Fibroblast of pulmonary artery (primary cell): Measurements from ENCODE around the gene OPA3.

Experiments used
- DNase-seq: peaks from one replicate; pipeline ENCODE4 v3.0.0-alpha.2; 2010; ENCODE audit warnings: low read depth
- H3K4me3 ChIP-seq: replicated peaks from 2 replicates; pipeline ENCODE4 v1.5.1; 2011; ENCODE audit warnings: low read depth, mild to moderate bottlenecking, control low read depth, low read length, moderate library complexity
- TF ChIP-seq, protein P1 (sequence below): IDR thresholded peaks from 2 replicates; pipeline ENCODE4 v1.5.1; 2011; ENCODE audit warnings: mild to moderate bottlenecking, control low read depth, low read length, inconsistent platforms; ENCODE audit errors: missing control alignments

Gene OPA3

DNA sequence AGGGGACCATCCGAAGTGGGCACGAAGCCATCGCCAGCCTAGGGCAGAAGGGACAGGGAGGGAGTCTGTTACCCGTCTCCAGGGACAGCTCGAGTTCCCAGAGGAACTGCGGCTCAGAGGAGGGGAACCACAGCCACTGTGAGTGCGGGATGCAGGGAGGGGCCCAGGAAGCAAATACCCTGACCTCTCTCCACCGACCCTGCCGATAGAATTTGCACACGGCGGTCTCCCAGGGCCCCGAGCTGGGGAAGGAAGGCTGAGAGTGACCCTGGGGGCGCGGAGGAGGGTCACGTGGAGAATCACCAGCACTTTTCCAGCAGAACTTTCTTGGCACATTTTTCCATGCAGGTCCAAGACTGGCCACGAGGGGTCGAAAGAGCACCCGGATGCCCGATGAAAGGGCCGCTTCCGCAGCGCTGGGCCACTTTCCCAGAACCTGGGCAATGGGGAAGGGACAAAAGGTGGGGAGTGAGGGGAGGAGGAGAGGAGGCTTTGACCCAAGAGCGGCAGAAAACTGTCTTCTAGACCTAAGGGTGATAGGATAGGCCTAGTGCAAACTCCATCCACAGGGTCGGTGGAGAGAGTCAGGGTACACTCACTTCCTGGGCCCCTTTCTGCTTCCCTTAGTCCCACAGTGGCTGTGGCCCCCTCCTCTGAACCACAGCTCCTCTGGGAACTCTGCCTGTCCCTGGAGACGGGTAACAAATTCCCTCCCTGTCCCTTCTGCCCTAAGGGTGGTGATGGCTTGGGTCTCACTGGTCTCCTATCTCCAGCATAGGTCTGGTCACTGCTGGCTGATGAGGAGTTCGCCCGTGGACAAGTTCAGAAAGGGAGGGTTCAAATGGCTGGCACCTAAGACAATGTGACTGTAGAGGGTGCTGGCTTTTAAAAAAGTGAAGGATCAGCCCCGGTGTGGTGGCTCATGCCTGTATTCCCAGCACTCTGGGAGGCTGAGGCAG lies 22.7 kb upstream of the OPA3 start:
- peak; percentile 80 for DNase-seq
- TF ChIP-seq, protein P1, sequence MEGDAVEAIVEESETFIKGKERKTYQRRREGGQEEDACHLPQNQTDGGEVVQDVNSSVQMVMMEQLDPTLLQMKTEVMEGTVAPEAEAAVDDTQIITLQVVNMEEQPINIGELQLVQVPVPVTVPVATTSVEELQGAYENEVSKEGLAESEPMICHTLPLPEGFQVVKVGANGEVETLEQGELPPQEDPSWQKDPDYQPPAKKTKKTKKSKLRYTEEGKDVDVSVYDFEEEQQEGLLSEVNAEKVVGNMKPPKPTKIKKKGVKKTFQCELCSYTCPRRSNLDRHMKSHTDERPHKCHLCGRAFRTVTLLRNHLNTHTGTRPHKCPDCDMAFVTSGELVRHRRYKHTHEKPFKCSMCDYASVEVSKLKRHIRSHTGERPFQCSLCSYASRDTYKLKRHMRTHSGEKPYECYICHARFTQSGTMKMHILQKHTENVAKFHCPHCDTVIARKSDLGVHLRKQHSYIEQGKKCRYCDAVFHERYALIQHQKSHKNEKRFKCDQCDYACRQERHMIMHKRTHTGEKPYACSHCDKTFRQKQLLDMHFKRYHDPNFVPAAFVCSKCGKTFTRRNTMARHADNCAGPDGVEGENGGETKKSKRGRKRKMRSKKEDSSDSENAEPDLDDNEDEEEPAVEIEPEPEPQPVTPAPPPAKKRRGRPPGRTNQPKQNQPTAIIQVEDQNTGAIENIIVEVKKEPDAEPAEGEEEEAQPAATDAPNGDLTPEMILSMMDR, result peak; percentile 88

DNA sequence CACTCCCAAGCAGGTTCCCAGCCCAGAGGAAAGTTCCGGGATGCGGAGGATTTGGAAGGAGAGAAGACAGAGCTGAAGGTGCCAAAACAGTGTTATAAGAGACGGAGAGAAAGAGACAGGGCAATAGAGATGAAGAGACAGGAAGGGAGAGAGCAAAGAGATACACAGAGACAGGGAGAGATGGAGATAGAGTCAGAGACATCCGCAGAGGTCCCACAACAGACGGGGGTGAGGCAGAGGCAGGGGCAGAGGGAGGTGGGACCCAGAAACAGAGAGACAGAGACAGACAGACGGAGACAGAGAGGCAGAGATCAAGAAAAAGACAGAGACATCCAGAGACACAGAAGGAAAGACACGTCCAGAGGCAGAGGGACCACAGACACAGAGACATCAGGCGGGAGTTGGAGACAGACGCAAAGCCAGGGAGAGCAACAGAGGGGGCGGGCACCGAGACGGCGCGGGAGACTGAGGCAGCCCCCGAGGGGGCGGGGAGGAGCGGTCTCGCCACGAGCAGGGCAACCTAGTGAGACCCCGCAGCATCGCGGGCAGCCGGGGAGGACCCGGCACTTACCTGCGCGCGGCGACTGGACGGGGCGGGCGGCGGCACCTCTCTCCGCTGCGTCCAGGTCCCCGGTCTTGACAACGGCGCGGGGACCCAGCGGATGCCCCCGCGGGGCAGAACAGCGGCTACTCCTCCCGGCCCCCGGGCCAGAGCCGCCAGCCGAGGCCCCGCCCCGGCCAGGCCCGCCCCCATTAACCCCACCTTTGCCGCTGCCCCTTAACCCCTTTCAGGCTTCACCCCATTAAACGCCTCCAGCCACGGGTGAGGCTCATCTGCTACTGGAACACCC lies 17.1 kb upstream of the OPA3 start, which contains the start of gene GPR4:
Gene GPR4, minus strand, starts transcription at position 689 of the 851 bp plus-strand sequence. CDS start 10,346 bp downstream, outside the sequence.
- TF ChIP-seq, protein P1, result no peak
- peak within 1 kb of the TSS; percentile 80 for H3K4me3 ChIP-seq
- DNase-seq, result peak; percentile 48

More for the DNA sequence above, 22.7 kb upstream of the OPA3 start:
- H3K4me3 ChIP-seq, result peak overlapping the region; percentile 19

DNA sequence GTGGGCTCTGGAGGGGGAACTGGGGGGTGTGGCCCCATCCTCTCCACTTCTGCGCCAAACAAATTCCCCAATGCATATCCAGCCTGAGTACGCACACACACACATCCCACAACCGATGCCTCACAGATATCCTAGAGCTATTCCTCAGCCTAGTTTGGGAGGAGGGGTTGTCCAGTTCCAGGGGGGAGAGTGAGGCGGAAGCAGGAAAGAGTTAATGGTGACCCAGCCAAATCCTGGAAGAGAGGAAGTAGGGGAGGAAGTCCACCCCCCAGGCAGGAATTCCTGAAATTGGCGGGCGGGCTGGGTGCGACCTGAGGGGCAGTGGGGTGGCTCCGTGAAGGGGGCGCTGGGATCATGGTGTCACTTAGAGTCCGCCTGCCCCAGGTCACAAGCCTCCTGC lies 16.5 kb upstream of the OPA3 start:
- DNase-seq, result peak; percentile 50
- H3K4me3 ChIP-seq, result peak overlapping the region; percentile 80
- TF ChIP-seq, protein P1, result no peak

DNA sequence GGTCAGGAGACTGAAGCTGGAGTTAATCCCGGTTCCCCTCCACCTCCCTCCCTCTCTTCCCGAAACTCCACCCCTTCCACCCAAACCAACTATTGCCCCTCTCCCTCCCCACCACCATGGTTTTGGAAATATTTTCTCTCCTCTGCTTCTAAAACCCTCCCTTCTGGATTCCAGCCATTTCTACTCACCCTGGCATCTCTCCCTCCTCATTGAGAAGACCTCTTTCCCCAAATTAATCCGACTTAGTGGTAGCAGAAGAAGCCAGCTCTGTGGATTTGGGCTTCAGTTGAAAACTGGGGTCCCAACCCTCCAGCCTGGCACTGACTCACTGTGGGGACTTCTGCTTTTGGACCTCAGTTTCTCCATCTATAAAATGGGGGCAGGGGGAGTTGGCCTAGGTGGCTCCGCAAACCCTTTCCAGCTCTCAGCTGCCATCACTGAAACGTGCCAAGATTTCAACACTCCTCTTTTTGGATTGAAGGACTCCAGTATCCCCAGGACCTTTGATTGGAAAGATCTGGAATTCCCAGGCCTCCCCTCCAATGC lies 15.8 kb upstream of the OPA3 start:
- TF ChIP-seq, protein P1, result no peak
- no peak for DNase-seq

DNA sequence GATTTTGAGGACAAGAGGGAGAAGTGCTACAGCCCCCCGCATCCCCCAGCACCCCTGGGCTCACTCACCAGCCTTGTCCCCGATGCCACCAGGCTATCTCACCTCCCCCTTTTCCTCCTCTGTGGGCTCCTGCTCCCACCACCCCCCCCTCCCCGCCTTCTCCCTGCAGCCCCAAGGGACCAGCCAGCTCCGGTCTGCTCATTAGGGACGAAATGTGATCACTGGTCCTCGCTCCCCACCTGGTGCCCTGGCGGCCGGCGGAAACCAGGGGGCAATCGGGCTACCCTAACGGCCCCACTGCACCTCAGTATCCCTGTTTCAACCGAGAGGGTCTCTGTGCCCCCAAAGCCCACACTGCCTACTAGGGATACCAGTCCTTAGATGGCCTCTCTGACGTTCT lies 14.7 kb upstream of the OPA3 start:
- no peak for DNase-seq
- TF ChIP-seq, protein P1, result no peak
- H3K4me3 ChIP-seq, result peak overlapping the region; percentile 15

More for the DNA sequence above, 15.8 kb upstream of the OPA3 start:
- peak overlapping the region; percentile 80 for H3K4me3 ChIP-seq

DNA sequence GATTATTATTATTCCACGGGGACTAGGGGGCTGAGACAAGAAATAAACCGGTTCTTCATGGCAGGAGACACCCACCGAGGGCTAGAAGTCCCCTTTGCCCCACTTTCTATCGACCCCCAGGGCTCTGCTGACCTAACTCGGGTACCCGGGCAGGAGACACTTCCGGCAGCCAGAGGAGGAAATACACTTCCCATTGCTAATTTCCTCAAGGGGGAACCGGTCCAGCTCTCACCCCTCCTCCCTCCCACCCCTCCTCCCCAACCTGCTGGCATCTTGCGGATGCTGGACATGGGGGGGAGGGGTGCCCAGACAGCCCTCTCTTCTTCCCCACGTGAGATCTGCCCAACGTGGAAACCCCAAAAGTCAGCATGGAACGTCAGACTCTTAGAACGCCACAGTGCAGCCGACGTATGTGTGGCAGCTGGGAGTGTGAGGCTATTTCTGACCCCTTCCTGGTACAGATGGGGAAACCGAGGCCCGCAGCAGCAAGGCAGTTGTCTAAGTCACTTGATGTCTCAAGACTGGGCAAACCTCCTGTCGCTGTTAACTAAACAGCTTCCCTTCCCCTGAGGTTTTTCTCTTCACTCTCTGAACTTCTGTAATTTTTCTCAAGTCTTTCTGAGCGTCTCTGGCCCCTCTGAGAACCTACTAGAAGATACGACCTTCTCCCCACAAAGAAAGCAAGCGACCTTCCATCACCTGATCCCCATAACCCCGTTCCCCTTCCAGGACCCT lies 13.8 kb upstream of the OPA3 start:
- peak; percentile 57 for DNase-seq
- TF ChIP-seq, protein P1, result no peak
- peak overlapping the region; percentile 15 for H3K4me3 ChIP-seq
